Activated CD4-positive, CD25-positive, alpha-beta regulatory T cell treated with anti-CD3 and anti-CD28 coated beads, Interleukin-2, amount 50 U/mL, for 24 hours (primary cell): Measurements from ENCODE around the gene FNDC11.
"Not testable (repeated sequence)": the region's sequence is repeated elsewhere in the genome, so short reads cannot be mapped to it uniquely, and the experiment has no call there.

ENCODE experiments used
- ATAC-seq, 2 donors: fragments of 150-1000 bp; cut with Tn5 transposase; one replicate each; pipeline ENCODE4 v1.10.0; 2021; ENCODE audit warnings: mild to moderate bottlenecking in 1 of 2, moderate library complexity in 1 of 2

FNDC11 gene

GRCh38 chr20:63553933-63554290, at the start of gene FNDC11:
Gene FNDC11, plus strand, starts transcription at chr20:63554159. Its CDS starts 1,505 bp downstream, at chr20:63555664.
- ATAC-seq, result peak; percentile 19 to 42

GRCh38 chr20:63504642-63505041, 49.3 kb upstream of the FNDC11 start:
- no peak for ATAC-seq

GRCh38 chr20:63505281-63505680, 48.7 kb upstream of the FNDC11 start:
- no peak for ATAC-seq

- ATAC-seq, result no peak
Observed at GRCh38 chr20:63505723-63506122, 48.2 kb upstream of the FNDC11 start.

- peak in 1 of 2 donors; percentile 36 for ATAC-seq
Observed at GRCh38 chr20:63507083-63507743, 46.7 kb upstream of the FNDC11 start.

- peak in 1 of 2 donors; percentile 13 for ATAC-seq
Observed at GRCh38 chr20:63508072-63508768, 45.7 kb upstream of the FNDC11 start.

- no peak for ATAC-seq
Observed at GRCh38 chr20:63509088-63509564, 44.8 kb upstream of the FNDC11 start.

GRCh38 chr20:63513207-63513606, 40.8 kb upstream of the FNDC11 start:
- ATAC-seq, result no peak

GRCh38 chr20:63514520-63514919, 39.4 kb upstream of the FNDC11 start:
- not testable (repeated sequence) for ATAC-seq

GRCh38 chr20:63517376-63518309, 36.3 kb upstream of the FNDC11 start:
- ATAC-seq, result no peak

- ATAC-seq, result no peak
Observed at GRCh38 chr20:63518351-63518861, 35.6 kb upstream of the FNDC11 start.

- ATAC-seq, result no peak
Observed at GRCh38 chr20:63518946-63519667, 34.9 kb upstream of the FNDC11 start.

- ATAC-seq, result peak; percentile 51 to 53
Observed at GRCh38 chr20:63519668-63520503, 34.1 kb upstream of the FNDC11 start.

GRCh38 chr20:63520504-63520933, 33.4 kb upstream of the FNDC11 start, which contains the start of gene PPDPF:
Gene PPDPF, plus strand, starts transcription at chr20:63520765. Its CDS starts 544 bp downstream, at chr20:63521309.
- peak; percentile 77 to 82 for ATAC-seq

- peak; percentile 67 to 69 for ATAC-seq
Observed at GRCh38 chr20:63520934-63521601, 32.9 kb upstream of the FNDC11 start.

GRCh38 chr20:63521602-63522001, 32.4 kb upstream of the FNDC11 start:
- no peak for ATAC-seq

- ATAC-seq, result no peak
Observed at GRCh38 chr20:63522091-63522868, 31.7 kb upstream of the FNDC11 start.

GRCh38 chr20:63522981-63523611, 30.9 kb upstream of the FNDC11 start:
- no peak for ATAC-seq

GRCh38 chr20:63525185-63525584, 28.8 kb upstream of the FNDC11 start:
- ATAC-seq, result no peak
